Breast epithelium (tissue), 4 donors: ENCODE measurements around the gene AP3S1. TPM values are rescaled to one million over a fixed set of nuclear protein-coding genes. Genes with fewer than 3 reads are reported as not detected.

ENCODE experiments used
- DNase-seq, 2 donors: peaks; one replicate each; pipeline ENCODE4 v3.0.0-alpha.2; 2019; ENCODE audit warnings: low spot score in 2 of 2
- H3K27ac ChIP-seq, 2 donors: fragments of 200-600 bp; sonication (generic) in 1 of 2; one replicate each; pipeline ENCODE4 v1.5.1; 2016 to 2019; ENCODE audit warnings: mild to moderate bottlenecking in 1 of 2
- H3K27me3 ChIP-seq, 2 donors: fragments of 200-600 bp; sonication (generic) in 1 of 2; one replicate each; pipeline versions ENCODE4 v1.5.1 to v1.6.0; 2017 to 2019; ENCODE audit warnings: control low read depth in 1 of 2, mild to moderate bottlenecking in 1 of 2
- H3K36me3 ChIP-seq: fragments of 200-600 bp; one replicate; pipeline ENCODE4 v1.5.1; 2019
- H3K4me1 ChIP-seq, 2 donors: fragments of 200-600 bp; sonication (generic); one replicate each; pipeline ENCODE4 v1.5.1; 2016 to 2019; ENCODE audit warnings: control low read depth in 1 of 2
- H3K4me3 ChIP-seq, 3 donors: fragments of 200-600 bp; sonication (generic); 1 replicate in 2 of 3; 2 replicates in 1 of 3; pipeline ENCODE4 v1.5.1; 2016 to 2019; ENCODE audit warnings: mild to moderate bottlenecking in 3 of 3, moderate library complexity in 2 of 3
- H3K9me3 ChIP-seq, 2 donors: fragments of 200-600 bp; sonication (generic) in 1 of 2; one replicate each; pipeline ENCODE4 v1.5.1; 2016 to 2019; ENCODE audit warnings: control low read depth in 1 of 2
- POLR2A ChIP-seq: fragments of 450-650 bp; IDR thresholded peaks from one replicate; pipeline ENCODE4 v1.6.1; 2016; ENCODE audit warnings: antibody characterized with exemption, mild to moderate bottlenecking, moderate library complexity
- POLR2AphosphoS5 ChIP-seq, 3 donors: sonication (generic); formaldehyde crosslinking; IDR thresholded peaks; one replicate each; pipeline ENCODE4 v1.6.1; 2017; ENCODE audit warnings: antibody characterized with exemption in 3 of 3
- intact Hi-C: fragments of 100-400 bp; cut with DNase I; formaldehyde crosslinking; loops from one replicate; pipeline ENCODE4 v1.15.1; 2023; ENCODE audit warnings: low total_unique reads
- total RNA-seq, 3 donors: library from RNA; depleted of rRNA; stranded (reverse); fragments of >200 nt; gene quantifications; one replicate each; pipeline ENCODE4 v1.1.0, GENCODE V29; 2016
- TF ChIP-seq, protein P1 (sequence below), 3 donors: fragments of 450-650 bp; IDR thresholded peaks; one replicate each; pipeline ENCODE4 v1.5.1; 2016 to 2017; ENCODE audit warnings: antibody characterized with exemption in 3 of 3, mild to moderate bottlenecking in 3 of 3, moderate library complexity in 3 of 3

AP3S1 gene
- total RNA-seq, 3 donors from 2014 or later = 74.7 to 93.7 (median 89.9) TPM

DNA sequence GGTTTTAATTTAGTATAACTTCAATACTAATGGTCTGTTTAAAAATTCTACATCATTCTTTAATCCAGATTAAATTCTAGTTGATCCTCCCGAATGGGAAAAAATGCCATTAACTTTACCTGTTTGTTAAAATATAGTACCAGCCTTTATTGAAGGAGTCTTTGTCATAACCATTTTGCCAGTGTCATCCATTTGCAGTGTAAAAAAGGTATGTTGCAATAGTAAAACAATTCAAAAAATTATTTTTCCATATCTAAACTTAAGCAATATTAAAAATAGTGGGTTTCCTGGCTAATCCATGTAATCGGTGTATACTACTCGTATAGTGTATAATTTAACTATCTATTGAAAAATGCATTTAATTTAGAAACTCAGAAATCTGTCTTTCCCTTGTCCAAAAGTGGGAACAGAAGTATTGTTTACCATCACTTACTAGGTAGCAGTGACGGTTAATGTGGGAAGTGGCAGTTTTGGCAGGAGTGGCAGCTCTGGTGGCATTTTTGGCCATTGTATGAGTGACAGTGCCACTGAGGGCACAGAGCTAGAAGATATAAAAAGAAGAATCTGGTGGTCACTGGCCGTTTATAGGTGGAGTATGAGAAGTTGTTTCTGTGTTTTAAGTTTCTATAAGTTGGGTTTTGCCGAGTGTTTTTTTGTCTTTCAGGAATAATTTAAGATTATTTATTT lies 1.9 kb downstream of the AP3S1 start:
- Histone ChIP-seq H3K4me1 (peaks cover 0 to 15% of the 10 kb centered on the region in 2 donors), H3K9me3 (no peaks in the 10 kb centered on the region), H3K4me3 (peak overlapping the region; percentile 75 to 84 (median 78)), H3K27me3 (no peaks in the 10 kb centered on the region), H3K27ac (no peak overlapping the region), H3K36me3 (no peaks in the 10 kb centered on the region)
- intact Hi-C loops = no loop called here
- no peak for DNase-seq
- TF ChIP-seq POLR2A = no peak
- no peak for TF ChIP-seq POLR2AphosphoS5 (IDR thresholded peaks at IDR 0.05)
- TF ChIP-seq, protein P1, sequence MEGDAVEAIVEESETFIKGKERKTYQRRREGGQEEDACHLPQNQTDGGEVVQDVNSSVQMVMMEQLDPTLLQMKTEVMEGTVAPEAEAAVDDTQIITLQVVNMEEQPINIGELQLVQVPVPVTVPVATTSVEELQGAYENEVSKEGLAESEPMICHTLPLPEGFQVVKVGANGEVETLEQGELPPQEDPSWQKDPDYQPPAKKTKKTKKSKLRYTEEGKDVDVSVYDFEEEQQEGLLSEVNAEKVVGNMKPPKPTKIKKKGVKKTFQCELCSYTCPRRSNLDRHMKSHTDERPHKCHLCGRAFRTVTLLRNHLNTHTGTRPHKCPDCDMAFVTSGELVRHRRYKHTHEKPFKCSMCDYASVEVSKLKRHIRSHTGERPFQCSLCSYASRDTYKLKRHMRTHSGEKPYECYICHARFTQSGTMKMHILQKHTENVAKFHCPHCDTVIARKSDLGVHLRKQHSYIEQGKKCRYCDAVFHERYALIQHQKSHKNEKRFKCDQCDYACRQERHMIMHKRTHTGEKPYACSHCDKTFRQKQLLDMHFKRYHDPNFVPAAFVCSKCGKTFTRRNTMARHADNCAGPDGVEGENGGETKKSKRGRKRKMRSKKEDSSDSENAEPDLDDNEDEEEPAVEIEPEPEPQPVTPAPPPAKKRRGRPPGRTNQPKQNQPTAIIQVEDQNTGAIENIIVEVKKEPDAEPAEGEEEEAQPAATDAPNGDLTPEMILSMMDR (IDR thresholded peaks at IDR 0.05) = no peak

DNA sequence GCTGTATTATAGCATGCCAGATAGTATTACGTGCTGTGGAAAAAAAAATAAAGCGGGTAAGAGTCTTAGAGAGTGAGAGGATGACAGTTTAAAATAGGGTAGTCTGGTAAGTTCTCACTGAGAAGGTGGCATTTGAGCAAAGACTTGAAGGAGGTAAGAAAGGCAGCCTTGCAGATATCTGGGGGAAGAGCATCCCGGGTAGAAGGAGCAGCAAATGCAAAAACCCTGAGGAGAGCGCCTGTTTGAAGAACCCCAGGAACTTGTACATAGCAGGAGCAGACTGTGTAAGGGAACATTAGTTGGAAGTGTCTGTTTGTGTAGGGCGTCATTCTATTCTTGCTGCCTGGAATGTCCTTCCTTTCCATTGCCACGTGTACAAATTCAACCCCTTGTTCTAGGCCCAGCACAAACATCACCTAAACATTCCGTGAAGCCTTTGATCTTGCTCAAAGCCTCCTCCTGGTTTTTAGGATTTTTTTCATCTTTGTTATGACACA lies 2.6 kb downstream of the AP3S1 start:
- Histone ChIP-seq H3K27me3 (no peaks in the 10 kb centered on the region), H3K4me3 (peak overlapping the region in 1 of 3 donors; percentile 0), H3K27ac (no peak overlapping the region), H3K9me3 (no peaks in the 10 kb centered on the region), H3K4me1 (peaks cover 0 to 7% of the 10 kb centered on the region in 2 donors), H3K36me3 (no peaks in the 10 kb centered on the region)
- TF ChIP-seq POLR2A = no peak
- TF ChIP-seq, protein P1 (IDR thresholded peaks at IDR 0.05) = no peak
- TF ChIP-seq POLR2AphosphoS5 (IDR thresholded peaks at IDR 0.05) = no peak
- no peak for DNase-seq
- intact Hi-C loops = no loop called here

DNA sequence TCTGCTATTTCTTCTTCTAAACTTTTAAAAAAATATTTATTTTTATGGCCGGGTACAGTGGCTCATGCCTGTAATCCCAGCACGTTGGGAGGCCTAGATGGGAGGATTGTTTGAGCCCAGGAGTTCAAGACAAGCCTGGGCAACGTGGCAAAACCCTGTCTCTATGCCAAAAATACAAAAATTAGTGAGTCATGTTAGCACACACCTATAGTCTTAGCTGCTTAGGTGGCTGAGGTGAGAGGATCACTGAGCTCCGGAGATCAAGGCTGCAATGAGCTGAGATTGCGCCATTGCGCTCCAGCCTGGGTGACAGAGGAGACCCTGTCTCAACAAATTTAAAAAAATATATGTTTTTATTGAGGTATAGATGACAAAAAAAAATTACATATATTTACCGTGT lies 5.6 kb downstream of the AP3S1 start:
- Histone ChIP-seq H3K9me3 (no peaks in the 10 kb centered on the region), H3K27ac (no peak overlapping the region), H3K36me3 (no peaks in the 10 kb centered on the region), H3K27me3 (no peaks in the 10 kb centered on the region), H3K4me3 (no peak overlapping the region), H3K4me1 (peaks cover 0 to 3% of the 10 kb centered on the region in 2 donors)
- TF ChIP-seq POLR2AphosphoS5 (IDR thresholded peaks at IDR 0.05) = no peak
- TF ChIP-seq, protein P1 (IDR thresholded peaks at IDR 0.05) = no peak
- no peak for TF ChIP-seq POLR2A
- DNase-seq = no peak
- intact Hi-C loops = loop anchor here (5.0 kb wide), 1 partner anchor 720 kb away; no protein-coding TSS in a partner anchor

DNA sequence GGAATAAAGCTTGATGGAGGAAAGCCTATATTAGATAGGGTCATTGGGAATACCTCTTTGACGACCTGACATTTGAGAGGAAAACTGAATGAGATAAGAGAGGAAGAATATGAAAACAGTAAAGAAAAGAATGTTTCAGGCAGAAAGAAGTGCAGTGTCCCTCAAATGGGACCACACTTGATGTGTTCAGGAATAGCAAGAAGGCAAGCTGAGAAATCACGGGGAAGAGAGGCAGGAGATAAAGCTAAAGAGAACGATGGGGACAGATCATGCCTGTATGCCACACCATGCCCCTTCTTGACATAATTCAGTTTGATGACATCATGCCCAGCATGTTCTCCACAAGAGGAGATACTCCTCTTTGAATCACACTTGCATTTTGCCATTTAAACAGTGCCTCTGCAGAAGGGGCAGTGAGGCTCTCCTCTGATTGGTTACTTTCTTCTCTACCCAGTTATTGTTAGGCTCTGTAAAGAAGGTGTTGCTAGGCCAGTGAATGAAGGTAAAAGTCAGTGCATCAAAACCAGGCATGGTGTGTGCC lies 7.6 kb downstream of the AP3S1 start:
- Histone ChIP-seq H3K27me3 (no peaks in the 10 kb centered on the region), H3K4me1 (peaks cover 0 to 4% of the 10 kb centered on the region in 2 donors), H3K9me3 (no peaks in the 10 kb centered on the region), H3K36me3 (no peaks in the 10 kb centered on the region), H3K27ac (no peak overlapping the region), H3K4me3 (no peak overlapping the region)
- no peak for TF ChIP-seq POLR2A
- TF ChIP-seq, protein P1 (IDR thresholded peaks at IDR 0.05) = no peak
- no peak for TF ChIP-seq POLR2AphosphoS5 (IDR thresholded peaks at IDR 0.05)
- intact Hi-C loops = loop anchor here (5.0 kb wide), 1 partner anchor 722 kb away; no protein-coding TSS in a partner anchor
- DNase-seq = no peak
